ENCODE results near the gene CDC34. TPM values are rescaled to one million over a fixed set of nuclear protein-coding genes. Genes with fewer than 3 reads are reported as not detected.

The CDC34 gene
- total RNA-seq, 4 donors from 2014 or later = 72.0 to 116 (median 103) TPM

GRCh38 chr19:577439-578392, 46.2 kb downstream of the CDC34 start:
- Histone ChIP-seq H3K4me3 (no peak overlapping the region), H3K27me3 (no peaks in the 10 kb centered on the region), H3K4me1 (peaks cover 19 to 40% (median 35%) of the 10 kb centered on the region in 4 donors), H3K9me3 (no peaks in the 10 kb centered on the region), H3K27ac (no peak overlapping the region), H3K36me3 (peaks cover 0 to 18% (median 9%) of the 10 kb centered on the region in 4 donors)
- no peak for DNase-seq
- in situ Hi-C loops (cut with MboI; ENCODE audit: low pct_ligation_motif_present in 1 of 4, low pct_unique_long_range_greater_than_20kb in 1 of 4, low sequenced_read_pairs in 3 of 4) = no loop called here
- WGBS, 2 donors (ENCODE audit: low coverage in 1 of 2) = 90% methylated on average over 59 of the region's 66 CpGs; no CpG with 5 or more reads in 1 of the 2 donors
- TF ChIP-seq POLR2AphosphoS5 (IDR thresholded peaks at IDR 0.05) (peak in 1 of 3 donors; percentile 16), EP300 (IDR thresholded peaks at IDR 0.05; ENCODE audit: low read depth) (no peak), POLR2A (IDR thresholded peaks at IDR 0.05) (no peak), CTCF (IDR thresholded peaks at IDR 0.05) (no peak)
- intact Hi-C loops (cut with DNase I; ENCODE audit: low total_unique reads) = loop anchor here (2.0 kb wide), 1 partner anchor 25 kb away; no protein-coding TSS in a partner anchor

- 90% methylated on average over 42 of the region's 46 CpGs; no CpG with 5 or more reads in 1 of the 2 donors for WGBS, 2 donors (ENCODE audit: low coverage in 1 of 2)
- in situ Hi-C loops (cut with MboI; ENCODE audit: low pct_ligation_motif_present in 1 of 4, low pct_unique_long_range_greater_than_20kb in 1 of 4, low sequenced_read_pairs in 3 of 4) (no loop called here), intact Hi-C loops (cut with DNase I; ENCODE audit: low total_unique reads) (loop anchor here (2.0 kb wide), 1 partner anchor 26 kb away; no protein-coding TSS in a partner anchor)
- Histone ChIP-seq H3K27ac (no peak overlapping the region), H3K36me3 (peaks cover 0 to 24% (median 11%) of the 10 kb centered on the region in 4 donors), H3K4me1 (peaks cover 19 to 28% (median 25%) of the 10 kb centered on the region in 4 donors), H3K9me3 (no peaks in the 10 kb centered on the region), H3K27me3 (no peaks in the 10 kb centered on the region), H3K4me3 (no peak overlapping the region)
- no peak for DNase-seq
- TF ChIP-seq POLR2A (IDR thresholded peaks at IDR 0.05) (no peak), POLR2AphosphoS5 (IDR thresholded peaks at IDR 0.05) (no peak), EP300 (IDR thresholded peaks at IDR 0.05; ENCODE audit: low read depth) (no peak), CTCF (IDR thresholded peaks at IDR 0.05) (no peak)
Measured at GRCh38 chr19:579111-579841, 47.7 kb downstream of the CDC34 start.

GRCh38 chr19:579842-580155, 48.2 kb downstream of the CDC34 start:
- Histone ChIP-seq H3K27me3 (peaks cover 3% of the 10 kb centered on the region), H3K9me3 (no peaks in the 10 kb centered on the region), H3K27ac (no peak overlapping the region), H3K4me1 (peaks cover 14 to 23% (median 20%) of the 10 kb centered on the region in 4 donors), H3K4me3 (no peak overlapping the region), H3K36me3 (peaks cover 0 to 24% (median 11%) of the 10 kb centered on the region in 4 donors)
- intact Hi-C loops (cut with DNase I; ENCODE audit: low total_unique reads) (loop anchor here (1.0 to 2.0 kb wide), 2 partner anchors 27 to 41 kb away; no protein-coding TSS in a partner anchor), in situ Hi-C loops (cut with MboI; ENCODE audit: low pct_ligation_motif_present in 1 of 4, low pct_unique_long_range_greater_than_20kb in 1 of 4, low sequenced_read_pairs in 3 of 4) (no loop called here)
- no peak for DNase-seq
- TF ChIP-seq POLR2A (IDR thresholded peaks at IDR 0.05) (no peak), CTCF (IDR thresholded peaks at IDR 0.05) (no peak), POLR2AphosphoS5 (IDR thresholded peaks at IDR 0.05) (no peak), EP300 (IDR thresholded peaks at IDR 0.05; ENCODE audit: low read depth) (no peak)
- WGBS, 2 donors (ENCODE audit: low coverage in 1 of 2) = 91% methylated on average over 9 of the region's 11 CpGs; no CpG with 5 or more reads in 1 of the 2 donors
